ENCODE measurements around the gene UPK1A.

Gene UPK1A

GRCh38 chr19:35725216-35725861, 59.0 kb downstream of the UPK1A start:
- Histone ChIP-seq H3K4me1 (ENCODE audit: control insufficient read depth, insufficient read depth, low read length) (no peaks in the 10 kb centered on the region), H3K36me3 (ENCODE audit: control insufficient read depth, insufficient read depth, low read length) (peaks cover 74% of the 10 kb centered on the region), H3K4me3 (ENCODE audit: low read length) (no peak overlapping the region), H3K9ac (ENCODE audit: low read length) (no peak overlapping the region), H3K27me3 (ENCODE audit: control insufficient read depth, insufficient read depth, low read length) (no peaks in the 10 kb centered on the region), H3K27ac (ENCODE audit: low read depth, low read length) (no peak overlapping the region)

- Histone ChIP-seq H3K36me3 (ENCODE audit: control insufficient read depth, insufficient read depth, low read length) (peaks cover 75% of the 10 kb centered on the region), H3K27ac (ENCODE audit: low read depth, low read length) (no peak overlapping the region), H3K4me3 (ENCODE audit: low read length) (no peak overlapping the region), H3K9ac (ENCODE audit: low read length) (no peak overlapping the region), H3K27me3 (ENCODE audit: control insufficient read depth, insufficient read depth, low read length) (no peaks in the 10 kb centered on the region), H3K4me1 (ENCODE audit: control insufficient read depth, insufficient read depth, low read length) (no peaks in the 10 kb centered on the region)
These were observed 61.0 kb downstream of the UPK1A start for GRCh38 chr19:35727053-35727955.
